Endothelial cell of umbilical vein (primary cell): ENCODE data around the gene ABCA2. TPM values are rescaled to one million over a fixed set of nuclear protein-coding genes. Genes with fewer than 3 reads are reported as not detected.

Experiments
- BruUV-seq: library from RNA; stranded (reverse); fragments of 400-500 nt; replicated peaks from 2 replicates; lab custom pipeline; 2021; lab: Mats Ljungman, UMichigan
- CTCF ChIA-PET: fragments of 300-600, 350-600 bp; sonication (Branson Sonifier 250); formaldehyde crosslinking; loops from one replicate; lab custom pipeline; 2021; ENCODE audit warnings: antibody characterized with exemption, inconsistent platforms; lab: Charles Lee
- POLR2A ChIA-PET: fragments of 300-600, 350-600 bp; sonication (Branson Sonifier 250); formaldehyde crosslinking; loops from one replicate; lab custom pipeline; 2021; ENCODE audit warnings: antibody characterized with exemption, inconsistent platforms; lab: Charles Lee
- DNase-seq: peaks from one replicate; pipeline ENCODE4 v3.0.0-alpha.2; 2011; ENCODE audit warnings: low read depth, low spot score
- FAIRE-seq: peaks from 2 replicates; lab custom pipeline; 2011; peaks lifted over from hg19 to GRCh38; lab: Jason Lieb, UNC
- H2AFZ ChIP-seq: 2 replicates; pipeline ENCODE4 v1.6.0; 2012; ENCODE audit warnings: low read depth, low read length, control low read depth, inconsistent platforms
- H3K27ac ChIP-seq: 2 replicates; pipeline ENCODE4 v1.5.1; 2011; ENCODE audit warnings: low read depth, mild to moderate bottlenecking, control low read depth, low read length, moderate library complexity; ENCODE audit not compliant: insufficient read depth
- H3K27me3 ChIP-seq, 2 experiments: 2 replicates each; pipeline versions ENCODE4 v1.6.0 to v1.6.1; 2011; ENCODE audit warnings: low read length in 2 of 2, mixed read lengths in 1 of 2; ENCODE audit not compliant: control insufficient read depth in 2 of 2, insufficient read depth in 2 of 2
- H3K36me3 ChIP-seq, 2 experiments: 2 replicates in 1 of 2; 3 replicates in 1 of 2; pipeline ENCODE4 v1.5.1; 2011; ENCODE audit warnings: low read length in 2 of 2, mild to moderate bottlenecking in 1 of 2, moderate library complexity in 1 of 2; ENCODE audit not compliant: control insufficient read depth in 2 of 2, insufficient read depth in 2 of 2; ENCODE audit errors: extremely low read depth in 1 of 2
- H3K4me1 ChIP-seq: 3 replicates; pipeline ENCODE4 v1.5.1; 2011; ENCODE audit warnings: mild to moderate bottlenecking, low read length; ENCODE audit not compliant: control insufficient read depth, insufficient read depth; ENCODE audit errors: extremely low read depth
- H3K4me2 ChIP-seq: 2 replicates; pipeline ENCODE4 v1.6.1; 2011; ENCODE audit warnings: low read length, control low read depth, mixed read lengths; ENCODE audit not compliant: insufficient read depth
- H3K4me3 ChIP-seq, 3 experiments: fragments of 200-600 bp in 1 of 3; sonication (generic), shearing (Covaris generic) in 1 of 3; replicated peaks in 1 of 3; 2 replicates each; pipeline ENCODE4 v1.5.1; 2011 to 2016; ENCODE audit warnings: control low read depth in 3 of 3, low read length in 3 of 3, mild to moderate bottlenecking in 2 of 3, inconsistent platforms in 1 of 3, low read depth in 1 of 3, moderate library complexity in 1 of 3; ENCODE audit not compliant: insufficient read depth in 1 of 3
- H3K79me2 ChIP-seq: 2 replicates; pipeline ENCODE4 v1.6.0; 2012; ENCODE audit warnings: low read length, inconsistent platforms; ENCODE audit not compliant: control insufficient read depth, insufficient read depth
- H3K9ac ChIP-seq: replicated peaks from 2 replicates; pipeline ENCODE3; 2011; ENCODE audit warnings: low read length, control low read depth; ENCODE audit not compliant: insufficient read depth; ENCODE audit errors: extremely low read depth
- H3K9me1 ChIP-seq: replicated peaks from 3 replicates; pipeline ENCODE4 v1.6.0; 2011; ENCODE audit warnings: mild to moderate bottlenecking, low read length; ENCODE audit not compliant: control insufficient read depth, insufficient read depth; ENCODE audit errors: extremely low read depth
- H3K9me3 ChIP-seq: replicated peaks from 2 replicates; pipeline ENCODE4 v1.5.1; 2012; ENCODE audit warnings: low read length, inconsistent platforms; ENCODE audit not compliant: control insufficient read depth, insufficient read depth
- H4K20me1 ChIP-seq: replicated peaks from 2 replicates; pipeline ENCODE3; 2011; ENCODE audit warnings: mild to moderate bottlenecking, low read length; ENCODE audit not compliant: control insufficient read depth, insufficient read depth; ENCODE audit errors: extremely low read depth
- CTCF ChIP-seq, 2 donors: IDR thresholded peaks; 1 replicate in 1 of 2; 2 replicates in 1 of 2; pipeline ENCODE4 v1.5.1; 2011; ENCODE audit warnings: low read length in 2 of 2, mild to moderate bottlenecking in 2 of 2, moderate library complexity in 2 of 2, control low read depth in 1 of 2, inconsistent platforms in 1 of 2, low read depth in 1 of 2; ENCODE audit not compliant: insufficient read depth in 1 of 2; ENCODE audit errors: extremely low read depth in 1 of 2
- EZH2 ChIP-seq: IDR thresholded peaks from 2 replicates; pipeline ENCODE4 v1.6.1; 2012; ENCODE audit warnings: borderline replicate concordance, low read depth, mild to moderate bottlenecking, moderate library complexity, low read length, inconsistent platforms; ENCODE audit not compliant: severe bottlenecking
- FOS ChIP-seq: IDR thresholded peaks from 2 replicates; pipeline ENCODE4 v1.6.1; 2011; ENCODE audit warnings: mild to moderate bottlenecking, low read length, moderate library complexity, borderline replicate concordance; ENCODE audit not compliant: insufficient read depth
- GATA2 ChIP-seq: IDR thresholded peaks from 2 replicates; pipeline ENCODE4 v1.7.0; 2011; ENCODE audit warnings: low read depth, mild to moderate bottlenecking, moderate library complexity, mixed read lengths, low read length; ENCODE audit not compliant: insufficient read length, insufficient read depth
- JUN ChIP-seq: IDR thresholded peaks from 2 replicates; pipeline ENCODE4 v1.6.1; 2011; ENCODE audit warnings: borderline replicate concordance, low read depth; ENCODE audit not compliant: insufficient read length, insufficient read depth
- MAX ChIP-seq: IDR thresholded peaks from 2 replicates; pipeline ENCODE4 v1.6.1; 2011; ENCODE audit not compliant: insufficient read depth, insufficient read length
- MYC ChIP-seq: IDR thresholded peaks from one replicate; pipeline ENCODE4 v1.6.1; 2011; ENCODE audit warnings: mild to moderate bottlenecking, low read depth, low read length
- POLR2A ChIP-seq: IDR thresholded peaks from 2 replicates; pipeline ENCODE4 v1.6.1; 2012; ENCODE audit warnings: low read depth, mild to moderate bottlenecking, control low read depth, low read length
- POLR2AphosphoS5 ChIP-seq: IDR thresholded peaks from 2 replicates; pipeline ENCODE4 v1.6.1; 2012; ENCODE audit warnings: low read depth, mild to moderate bottlenecking, control low read depth, low read length, moderate library complexity; ENCODE audit not compliant: insufficient read depth
- dilution Hi-C: fragments of 300-500 bp; cut with MboI; formaldehyde crosslinking; loops from one replicate; pipeline ENCODE4 v1.15.0; 2019; ENCODE audit warnings: low sequenced_read_pairs; ENCODE audit not compliant: extremely low pct_ligation_motif_present
- intact Hi-C: fragments of 100-400 bp; cut with micrococcal nuclease; formaldehyde crosslinking; loops from one replicate; pipeline ENCODE4 v1.10.0; 2022
- polyA plus RNA-seq, 4 experiments: library from polyadenylated mRNA; depleted of rRNA in 3 of 4; stranded (reverse) in 3 of 4; unstranded in 1 of 4; fragments of >200 nt; gene quantifications; 2 replicates each; pipeline versions ENCODE4 v1.2.1 to v1.2.3, GENCODE V29; 2011 to 2012; ENCODE audit warnings: missing spikeins in 1 of 4
- total RNA-seq: library from RNA; stranded (reverse); gene quantifications from 2 replicates; pipeline ENCODE4 v1.2.3, GENCODE V29; 2021

The ABCA2 gene
- total and polyA plus RNA-seq, 2 donors (not counting 3 experiments of a cell fraction or from before 2014, with no cell fraction given): 20.0 to 29.1 TPM

GRCh38 chr9:136972335-136972734 is 55.7 kb downstream of the ABCA2 start:
- BruUV-seq: no TSS peak
- no peak for TF ChIP-seq CTCF (IDR thresholded peaks at IDR 0.05; ENCODE audit: extremely low read depth in 1 of 2, insufficient read depth in 1 of 2, low read depth in 1 of 2, low read length in 2 of 2)
- no peak for TF ChIP-seq MYC
- no peak for TF ChIP-seq POLR2AphosphoS5
- no peak for TF ChIP-seq EZH2
- no peak for TF ChIP-seq GATA2
- no peak for TF ChIP-seq MAX
- no peak for TF ChIP-seq JUN
- TF ChIP-seq POLR2A: no peak
- TF ChIP-seq FOS: no peak
- no peaks in the 10 kb centered on the region for H3K27me3 ChIP-seq
- intact Hi-C loops: no loop called here
- H3K36me3 ChIP-seq: no peaks in the 10 kb centered on the region
- CTCF ChIA-PET: no interaction called here
- no peak overlapping the region for H3K9ac ChIP-seq
- H3K4me2 ChIP-seq: no peak overlapping the region
- FAIRE-seq: no peak
- no peaks in the 10 kb centered on the region for H3K9me3 ChIP-seq
- no peak overlapping the region for H2AFZ ChIP-seq
- no peaks in the 10 kb centered on the region for H3K4me1 ChIP-seq
- no peak for DNase-seq
- no peaks in the 10 kb centered on the region for H3K9me1 ChIP-seq
- no peaks in the 10 kb centered on the region for H4K20me1 ChIP-seq
- no peaks in the 10 kb centered on the region for H3K79me2 ChIP-seq
- POLR2A ChIA-PET: no interaction called here
- dilution Hi-C loops: no loop called here
- no peak overlapping the region for H3K27ac ChIP-seq
- no peak overlapping the region for H3K4me3 ChIP-seq
